GM12892 (cell line): ENCODE measurements around the gene TUNAR.

Source experiments
- POLR2A ChIP-seq: IDR thresholded peaks from 2 replicates; pipeline ENCODE4 v1.6.1; 2011; ENCODE audit warnings: low read depth, low read length, control low read depth
- POLR2AphosphoS5 ChIP-seq: IDR thresholded peaks from 2 replicates; pipeline ENCODE4 v1.6.1; 2011; ENCODE audit warnings: low read depth, low read length, control low read depth
- TAF1 ChIP-seq: IDR thresholded peaks from 2 replicates; pipeline ENCODE4 v1.6.1; 2011; ENCODE audit warnings: low read depth, mild to moderate bottlenecking, control low read depth, low read length, borderline replicate concordance

GRCh38 chr14:95959317-95959716, 82.7 kb downstream of the TUNAR start:
- TF ChIP-seq POLR2AphosphoS5 (no peak), POLR2A (no peak), TAF1 (no peak)
